Progenitor cell of endocrine pancreas (in vitro differentiated cells): ENCODE results near the gene CTRB2. TPM values are rescaled to one million over a fixed set of nuclear protein-coding genes. Genes with fewer than 3 reads are reported as not detected.

ENCODE experiments used
- DNase-seq: peaks from one replicate; pipeline ENCODE4 v3.0.0; 2021; ENCODE audit warnings: low spot score; ENCODE audit not compliant: unreplicated experiment
- H3K27ac Mint-ChIP-seq: 2 replicates; pipeline ENCODE4 v1.8.0; 2021; ENCODE audit warnings: mild to moderate bottlenecking, moderate library complexity, mixed read lengths
- H3K27me3 Mint-ChIP-seq: 2 replicates; pipeline ENCODE4 v1.8.0; 2021; ENCODE audit warnings: mixed read lengths
- H3K36me3 Mint-ChIP-seq: 2 replicates; pipeline ENCODE4 v1.8.0; 2022; ENCODE audit warnings: mixed read lengths; ENCODE audit not compliant: insufficient read depth
- H3K4me1 Mint-ChIP-seq: 2 replicates; pipeline ENCODE4 v1.8.0; 2021; ENCODE audit warnings: low read depth, mixed read lengths
- H3K4me3 Mint-ChIP-seq: 2 replicates; pipeline ENCODE4 v1.8.0; 2021; ENCODE audit warnings: low read depth, mild to moderate bottlenecking, moderate library complexity, mixed read lengths
- H3K9me3 Mint-ChIP-seq: 2 replicates; pipeline ENCODE4 v1.8.0; 2021; ENCODE audit warnings: low read depth, mixed read lengths
- total RNA-seq: library from RNA; stranded (reverse); gene quantifications from 2 replicates; pipeline ENCODE4 v1.2.1, GENCODE V29; 2021
- TF ChIP-seq, protein P1 (sequence below): fragments of 200-600 bp; sonication (generic); IDR thresholded peaks from one replicate; pipeline ENCODE4 v1.5.0; 2021; ENCODE audit warnings: antibody characterized with exemption, mild to moderate bottlenecking; ENCODE audit not compliant: unreplicated experiment

CTRB2 gene
- total RNA-seq, 1 donor from 2014 or later: 1.1 TPM

DNA sequence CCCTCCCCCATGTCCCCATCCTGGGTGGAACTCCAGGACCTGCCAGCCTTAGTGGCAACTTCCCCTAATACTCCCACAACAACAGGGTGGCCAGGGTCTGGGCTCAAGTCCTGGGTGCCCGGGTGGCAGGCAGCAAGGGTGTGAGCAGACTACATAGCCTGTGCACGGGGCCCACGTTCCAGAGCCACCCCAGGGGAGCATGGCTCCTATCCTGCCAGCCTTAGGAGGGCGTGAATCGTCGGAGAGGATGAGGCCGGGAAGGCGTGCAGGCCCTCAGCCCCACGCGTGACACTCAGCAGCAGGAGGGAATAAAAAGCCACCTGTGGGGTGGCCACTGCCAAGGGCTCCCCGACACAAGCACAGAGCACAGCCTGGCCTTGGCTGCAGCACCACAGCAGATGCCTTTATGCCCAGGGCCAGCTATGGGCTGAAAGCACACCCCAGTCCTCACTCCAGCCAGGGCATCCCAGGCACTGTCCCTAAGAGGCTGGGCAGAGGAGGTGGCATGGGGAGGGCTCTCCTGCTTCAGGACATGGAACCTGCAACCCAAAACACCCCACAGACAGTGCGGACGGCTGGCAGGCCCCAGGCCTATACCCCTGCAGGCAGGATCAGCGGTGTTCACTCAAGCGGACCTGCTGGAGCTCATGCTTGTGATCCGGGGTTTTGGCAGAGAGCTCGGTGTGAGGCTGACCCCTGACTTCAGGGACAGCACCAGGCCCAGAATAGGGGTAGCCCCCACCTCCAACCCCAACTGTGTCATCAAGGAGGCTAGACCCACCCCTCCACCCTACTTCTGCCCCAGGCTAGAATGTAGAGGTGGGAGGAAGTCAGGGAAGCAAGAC, 41.8 kb upstream of the CTRB2 start:
- DNase-seq: no peak
- Mint-ChIP-seq H3K27me3 (no peaks in the 10 kb centered on the region), H3K27ac (peak overlapping the region; percentile 61), H3K4me1 (peaks cover 38% of the 10 kb centered on the region), H3K9me3 (no peaks in the 10 kb centered on the region), H3K4me3 (peak overlapping the region; percentile 21), H3K36me3 (no peaks in the 10 kb centered on the region)
- TF ChIP-seq, protein P1, sequence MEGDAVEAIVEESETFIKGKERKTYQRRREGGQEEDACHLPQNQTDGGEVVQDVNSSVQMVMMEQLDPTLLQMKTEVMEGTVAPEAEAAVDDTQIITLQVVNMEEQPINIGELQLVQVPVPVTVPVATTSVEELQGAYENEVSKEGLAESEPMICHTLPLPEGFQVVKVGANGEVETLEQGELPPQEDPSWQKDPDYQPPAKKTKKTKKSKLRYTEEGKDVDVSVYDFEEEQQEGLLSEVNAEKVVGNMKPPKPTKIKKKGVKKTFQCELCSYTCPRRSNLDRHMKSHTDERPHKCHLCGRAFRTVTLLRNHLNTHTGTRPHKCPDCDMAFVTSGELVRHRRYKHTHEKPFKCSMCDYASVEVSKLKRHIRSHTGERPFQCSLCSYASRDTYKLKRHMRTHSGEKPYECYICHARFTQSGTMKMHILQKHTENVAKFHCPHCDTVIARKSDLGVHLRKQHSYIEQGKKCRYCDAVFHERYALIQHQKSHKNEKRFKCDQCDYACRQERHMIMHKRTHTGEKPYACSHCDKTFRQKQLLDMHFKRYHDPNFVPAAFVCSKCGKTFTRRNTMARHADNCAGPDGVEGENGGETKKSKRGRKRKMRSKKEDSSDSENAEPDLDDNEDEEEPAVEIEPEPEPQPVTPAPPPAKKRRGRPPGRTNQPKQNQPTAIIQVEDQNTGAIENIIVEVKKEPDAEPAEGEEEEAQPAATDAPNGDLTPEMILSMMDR: no peak

DNA sequence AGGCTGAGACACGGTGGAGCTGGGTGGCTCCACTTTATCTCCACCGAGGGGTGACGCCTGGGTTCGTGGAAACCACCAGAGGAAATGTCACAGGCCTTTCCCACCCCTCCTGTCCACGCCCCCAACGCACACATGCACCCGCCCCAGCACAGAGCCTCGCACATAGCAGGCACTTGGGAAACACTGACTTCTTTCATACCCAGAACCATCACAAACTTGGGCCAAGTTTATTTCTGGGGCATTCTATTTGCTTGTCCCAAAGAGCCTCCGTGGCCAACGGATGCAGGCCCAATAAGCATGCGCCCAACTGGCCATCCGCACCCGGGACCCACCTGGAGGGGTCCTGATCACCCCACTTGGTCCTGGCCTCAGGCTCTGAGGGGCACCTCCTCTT, 41.2 kb upstream of the CTRB2 start:
- TF ChIP-seq, protein P1: no peak
- Mint-ChIP-seq H3K4me3 (no peak overlapping the region), H3K27ac (peak overlapping the region; percentile 61), H3K36me3 (no peaks in the 10 kb centered on the region), H3K27me3 (no peaks in the 10 kb centered on the region), H3K9me3 (no peaks in the 10 kb centered on the region), H3K4me1 (peaks cover 40% of the 10 kb centered on the region)
- no peak for DNase-seq

DNA sequence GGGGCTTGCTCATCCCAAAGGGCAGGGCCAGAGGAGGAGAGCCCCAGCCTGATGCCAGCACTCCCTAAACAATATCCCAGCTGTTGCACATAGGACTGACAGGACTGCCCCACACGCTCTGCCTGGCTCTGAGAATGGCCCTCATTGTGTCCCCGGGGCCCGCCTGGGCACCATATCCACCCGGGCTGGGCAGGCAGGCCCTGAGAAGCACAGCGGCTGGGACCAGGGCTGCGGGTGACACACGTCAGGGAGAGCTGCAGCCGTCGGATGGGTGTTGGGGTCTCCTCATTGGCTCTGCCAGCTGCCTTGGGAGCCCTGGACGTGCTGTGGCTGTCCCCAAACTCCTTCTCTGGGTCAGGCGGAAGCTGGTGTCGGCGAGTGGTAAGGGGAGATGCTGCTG, 40.3 kb upstream of the CTRB2 start:
- no peaks in the 10 kb centered on the region for H3K27me3 Mint-ChIP-seq
- H3K27ac Mint-ChIP-seq: peak overlapping the region; percentile 89
- TF ChIP-seq, protein P1: no peak
- no peak for DNase-seq
- H3K4me3 Mint-ChIP-seq: no peak overlapping the region
- no peaks in the 10 kb centered on the region for H3K36me3 Mint-ChIP-seq
- no peaks in the 10 kb centered on the region for H3K9me3 Mint-ChIP-seq
- peaks cover 38% of the 10 kb centered on the region for H3K4me1 Mint-ChIP-seq

DNA sequence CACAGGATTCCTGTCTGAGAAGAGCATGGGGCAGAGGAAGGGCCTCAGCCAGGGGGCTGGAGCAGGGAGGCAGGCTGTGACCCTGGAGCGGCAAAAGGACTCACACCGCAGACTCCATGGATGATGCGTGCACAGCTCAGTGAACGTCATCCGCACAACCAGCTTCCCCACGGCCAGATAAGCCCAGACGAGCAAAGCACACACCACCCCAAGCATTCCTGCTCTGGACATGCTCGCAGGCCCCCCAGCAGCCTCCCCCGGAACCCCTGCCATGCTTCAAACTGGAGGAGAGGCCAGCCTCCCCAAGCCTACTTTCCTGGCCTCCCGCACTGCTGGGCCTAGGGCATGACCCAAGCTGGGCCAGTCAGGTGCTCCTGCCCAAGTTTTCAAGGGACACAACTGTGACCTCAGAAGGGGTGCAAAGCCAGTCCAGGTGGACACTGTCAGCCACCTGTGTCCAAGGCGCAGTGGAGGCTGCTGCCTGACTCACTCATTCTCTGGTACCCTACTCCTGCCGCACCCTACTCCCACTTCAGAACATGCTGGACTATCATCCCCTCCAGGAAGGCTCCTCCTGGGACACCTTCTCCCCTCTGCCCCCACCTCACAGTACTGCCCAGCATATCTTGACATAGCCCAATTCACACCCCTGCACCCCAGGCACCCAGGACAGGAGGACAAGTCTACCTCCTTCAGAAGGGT, 39.7 kb upstream of the CTRB2 start:
- Mint-ChIP-seq H3K4me1 (peaks cover 33% of the 10 kb centered on the region), H3K4me3 (peak overlapping the region; percentile 26), H3K27me3 (no peaks in the 10 kb centered on the region), H3K36me3 (peaks cover 2% of the 10 kb centered on the region), H3K9me3 (no peaks in the 10 kb centered on the region), H3K27ac (peak overlapping the region; percentile 89)
- DNase-seq: no peak
- TF ChIP-seq, protein P1: no peak

GRCh38 chr16:75244844-75245758, 38.1 kb upstream of the CTRB2 start:
- H3K36me3 Mint-ChIP-seq: peaks cover 5% of the 10 kb centered on the region
- TF ChIP-seq, protein P1: no peak
- H3K27ac Mint-ChIP-seq: peak overlapping the region; percentile 82
- H3K9me3 Mint-ChIP-seq: no peaks in the 10 kb centered on the region
- H3K4me1 Mint-ChIP-seq: peaks cover 30% of the 10 kb centered on the region
- H3K27me3 Mint-ChIP-seq: no peaks in the 10 kb centered on the region
- no peak for DNase-seq
- H3K4me3 Mint-ChIP-seq: no peak overlapping the region
